Left ventricle myocardium inferior (tissue), 1 donor: ENCODE results near the gene KLF7. TPM values are rescaled to one million over a fixed set of nuclear protein-coding genes. Genes with fewer than 3 reads are reported as not detected.

Source experiments
- DNase-seq: peaks from one replicate; pipeline ENCODE4 v3.0.0-alpha.2; 2020
- H3K27ac ChIP-seq: fragments of 200-600 bp; replicated peaks from 2 replicates; pipeline ENCODE4 v1.8.0; 2021
- H3K27me3 ChIP-seq: fragments of 200-600 bp; 2 replicates; pipeline ENCODE4 v1.8.0; 2021; ENCODE audit warnings: low read depth
- H3K36me3 ChIP-seq: fragments of 200-600 bp; 2 replicates; pipeline ENCODE4 v1.8.0; 2021
- H3K4me1 ChIP-seq: fragments of 200-600 bp; 2 replicates; pipeline ENCODE4 v1.8.0; 2021
- H3K4me3 ChIP-seq: fragments of 200-600 bp; 2 replicates; pipeline ENCODE4 v1.8.0; 2021; ENCODE audit warnings: mild to moderate bottlenecking, moderate library complexity
- H3K9me3 ChIP-seq: fragments of 200-600 bp; replicated peaks from 2 replicates; pipeline ENCODE4 v1.8.0; 2021
- CTCF ChIP-seq: fragments of 200-600 bp; IDR thresholded peaks from 2 replicates; pipeline ENCODE4 v1.8.0; 2021; ENCODE audit warnings: antibody characterized with exemption, mild to moderate bottlenecking, borderline replicate concordance
- intact Hi-C: fragments of 100-400 bp; cut with micrococcal nuclease; formaldehyde crosslinking; loops from one replicate; pipeline ENCODE4 v1.11.0; 2022
- total RNA-seq: library from RNA; stranded (reverse); fragmentation: NEBNext Ultra II Directional; extraction: Animal tissue kit (Norgen Biotek cat#: 25700); gene quantifications from one replicate; pipeline ENCODE4 v1.2.1, GENCODE V29; 2021
- donor health status: DM: no; HTN: yes; CAD: no; lungs with severe emphysema.

KLF7 gene
- total RNA-seq, 1 donor from 2014 or later = 24.2 TPM

- no peaks in the 10 kb centered on the region for H3K27me3 ChIP-seq
Measured at GRCh38 chr2:207183506-207183905, 17.8 kb upstream of the KLF7 start.

GRCh38 chr2:207182911-207183310, 17.2 kb upstream of the KLF7 start:
- Histone ChIP-seq H3K9me3 (peaks cover 16% of the 10 kb centered on the region), H3K4me1 (no peaks in the 10 kb centered on the region), H3K36me3 (no peaks in the 10 kb centered on the region), H3K4me3 (no peak overlapping the region), H3K27ac (no peak overlapping the region), H3K27me3 (no peaks in the 10 kb centered on the region)
- no peak for DNase-seq
- TF ChIP-seq CTCF = no peak
- intact Hi-C loops = no loop called here

More at GRCh38 chr2:207183506-207183905, 17.8 kb upstream of the KLF7 start:
- no peak overlapping the region for H3K27ac ChIP-seq
- TF ChIP-seq CTCF = no peak
- DNase-seq = no peak
- intact Hi-C loops = no loop called here
- no peak overlapping the region for H3K4me3 ChIP-seq
- peaks cover 1% of the 10 kb centered on the region for H3K4me1 ChIP-seq
- no peaks in the 10 kb centered on the region for H3K36me3 ChIP-seq
- peaks cover 16% of the 10 kb centered on the region for H3K9me3 ChIP-seq

GRCh38 chr2:207181526-207182274, 16.0 kb upstream of the KLF7 start:
- Histone ChIP-seq H3K4me1 (no peaks in the 10 kb centered on the region), H3K9me3 (peaks cover 5% of the 10 kb centered on the region), H3K4me3 (no peak overlapping the region), H3K27me3 (no peaks in the 10 kb centered on the region), H3K36me3 (no peaks in the 10 kb centered on the region), H3K27ac (no peak overlapping the region)
- TF ChIP-seq CTCF = no peak
- intact Hi-C loops = no loop called here
- no peak for DNase-seq

GRCh38 chr2:207180741-207181140, 15.0 kb upstream of the KLF7 start:
- no peak for DNase-seq
- Histone ChIP-seq H3K27ac (no peak overlapping the region), H3K4me3 (no peak overlapping the region), H3K36me3 (no peaks in the 10 kb centered on the region), H3K4me1 (no peaks in the 10 kb centered on the region), H3K27me3 (no peaks in the 10 kb centered on the region), H3K9me3 (no peaks in the 10 kb centered on the region)
- intact Hi-C loops = no loop called here
- no peak for TF ChIP-seq CTCF

- Histone ChIP-seq H3K27ac (no peak overlapping the region), H3K27me3 (no peaks in the 10 kb centered on the region), H3K9me3 (no peaks in the 10 kb centered on the region), H3K4me1 (no peaks in the 10 kb centered on the region), H3K4me3 (no peak overlapping the region), H3K36me3 (no peaks in the 10 kb centered on the region)
- intact Hi-C loops = loop anchor here (10.0 kb wide), 1 partner anchor 289 kb away; no protein-coding TSS in a partner anchor
- DNase-seq = no peak
- no peak for TF ChIP-seq CTCF
Measured at GRCh38 chr2:207176247-207176646, 10.5 kb upstream of the KLF7 start.
